ENCODE results near the gene NOL3.

Gene NOL3

DNA sequence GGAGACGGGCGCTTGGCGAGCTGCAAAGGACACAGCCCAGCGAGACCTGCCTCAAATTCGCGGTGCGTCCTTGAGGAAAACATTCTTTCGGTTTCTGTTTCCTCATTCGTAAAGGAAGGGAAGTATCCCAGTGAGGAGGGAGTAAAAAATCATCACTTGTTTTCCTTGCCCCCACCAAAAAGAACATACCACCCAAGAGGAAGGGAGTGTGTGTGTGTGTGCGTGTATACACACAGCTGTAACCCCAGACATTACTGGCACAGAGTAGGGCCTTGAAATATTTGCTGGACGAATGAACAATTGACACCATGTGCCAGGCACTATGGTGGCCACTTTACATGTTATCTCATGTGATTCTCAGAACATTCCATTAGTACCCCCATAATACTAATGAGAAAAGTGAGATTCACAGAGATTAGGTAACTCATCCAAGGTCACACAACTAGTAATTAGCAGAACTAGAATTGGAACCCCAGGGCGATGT, 15.4 kb downstream of the NOL3 start:
- H3K4me3 ChIP-seq (ENCODE audit: low read depth, low read length) = no peak overlapping the region
- TF ChIP-seq, protein P1, sequence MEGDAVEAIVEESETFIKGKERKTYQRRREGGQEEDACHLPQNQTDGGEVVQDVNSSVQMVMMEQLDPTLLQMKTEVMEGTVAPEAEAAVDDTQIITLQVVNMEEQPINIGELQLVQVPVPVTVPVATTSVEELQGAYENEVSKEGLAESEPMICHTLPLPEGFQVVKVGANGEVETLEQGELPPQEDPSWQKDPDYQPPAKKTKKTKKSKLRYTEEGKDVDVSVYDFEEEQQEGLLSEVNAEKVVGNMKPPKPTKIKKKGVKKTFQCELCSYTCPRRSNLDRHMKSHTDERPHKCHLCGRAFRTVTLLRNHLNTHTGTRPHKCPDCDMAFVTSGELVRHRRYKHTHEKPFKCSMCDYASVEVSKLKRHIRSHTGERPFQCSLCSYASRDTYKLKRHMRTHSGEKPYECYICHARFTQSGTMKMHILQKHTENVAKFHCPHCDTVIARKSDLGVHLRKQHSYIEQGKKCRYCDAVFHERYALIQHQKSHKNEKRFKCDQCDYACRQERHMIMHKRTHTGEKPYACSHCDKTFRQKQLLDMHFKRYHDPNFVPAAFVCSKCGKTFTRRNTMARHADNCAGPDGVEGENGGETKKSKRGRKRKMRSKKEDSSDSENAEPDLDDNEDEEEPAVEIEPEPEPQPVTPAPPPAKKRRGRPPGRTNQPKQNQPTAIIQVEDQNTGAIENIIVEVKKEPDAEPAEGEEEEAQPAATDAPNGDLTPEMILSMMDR (IDR thresholded peaks at IDR 0.05; ENCODE audit: borderline replicate concordance, insufficient read depth, low read depth, low read length) = no peak

DNA sequence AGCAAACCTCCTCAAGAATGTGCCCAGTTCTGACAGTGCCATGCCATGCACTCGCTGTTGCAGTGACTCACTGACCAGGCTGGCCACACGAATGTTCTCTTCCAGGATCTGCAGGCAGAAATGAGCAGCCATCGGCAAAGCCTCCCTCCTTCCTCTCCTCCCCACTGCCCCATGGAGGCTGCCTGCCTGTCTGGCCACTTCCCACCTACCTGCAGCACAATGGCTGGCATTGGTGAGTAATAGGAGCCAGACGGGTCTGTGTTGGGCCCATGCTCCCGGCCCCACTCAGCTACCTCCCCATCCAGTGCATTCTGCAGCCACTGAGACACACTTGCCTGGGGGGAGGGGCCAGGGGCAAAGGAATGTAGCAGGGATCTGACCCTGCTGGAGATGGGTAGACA, 16.2 kb downstream of the NOL3 start:
- H3K4me3 ChIP-seq (ENCODE audit: low read depth, low read length) = no peak overlapping the region
- TF ChIP-seq, protein P1 (IDR thresholded peaks at IDR 0.05; ENCODE audit: borderline replicate concordance, insufficient read depth, low read depth, low read length) = no peak

DNA sequence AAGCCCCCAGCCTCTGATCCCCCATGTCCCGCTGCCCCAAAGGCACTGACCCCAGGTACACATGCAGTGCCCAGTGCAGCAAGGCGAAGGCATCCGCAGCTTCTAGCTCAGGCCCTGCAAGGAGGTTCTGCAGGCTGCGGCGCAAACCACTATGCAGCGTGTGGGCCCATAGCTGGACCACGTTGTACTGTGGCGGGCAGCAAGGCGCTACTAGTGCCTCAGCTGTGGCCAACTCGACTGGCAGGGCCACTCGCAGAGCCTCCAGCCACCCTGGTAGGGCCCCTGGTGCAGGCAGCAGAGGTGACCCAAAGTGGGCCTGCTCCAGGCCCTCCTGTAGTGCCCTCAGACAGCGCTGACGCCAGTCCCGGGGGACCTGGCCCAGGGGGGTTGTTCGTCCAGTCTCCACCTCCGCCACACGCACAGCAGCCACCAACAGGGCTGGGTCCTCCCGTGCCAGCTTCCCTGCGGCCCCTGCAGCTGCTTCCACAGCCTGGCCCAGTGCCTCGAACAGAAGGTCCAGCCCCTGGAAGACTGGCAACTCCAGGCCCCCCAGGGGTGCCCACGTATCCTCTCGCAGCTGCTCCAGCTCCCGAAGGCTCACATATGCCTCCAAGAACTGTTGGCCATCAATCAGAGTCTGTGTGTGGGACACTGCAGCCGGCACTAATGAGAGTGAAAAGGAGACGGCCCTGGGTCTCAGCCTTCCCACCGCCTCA, 17.0 kb downstream of the NOL3 start:
- no peak overlapping the region for H3K4me3 ChIP-seq (ENCODE audit: low read depth, low read length)
- TF ChIP-seq, protein P1 (IDR thresholded peaks at IDR 0.05; ENCODE audit: borderline replicate concordance, insufficient read depth, low read depth, low read length) = no peak

DNA sequence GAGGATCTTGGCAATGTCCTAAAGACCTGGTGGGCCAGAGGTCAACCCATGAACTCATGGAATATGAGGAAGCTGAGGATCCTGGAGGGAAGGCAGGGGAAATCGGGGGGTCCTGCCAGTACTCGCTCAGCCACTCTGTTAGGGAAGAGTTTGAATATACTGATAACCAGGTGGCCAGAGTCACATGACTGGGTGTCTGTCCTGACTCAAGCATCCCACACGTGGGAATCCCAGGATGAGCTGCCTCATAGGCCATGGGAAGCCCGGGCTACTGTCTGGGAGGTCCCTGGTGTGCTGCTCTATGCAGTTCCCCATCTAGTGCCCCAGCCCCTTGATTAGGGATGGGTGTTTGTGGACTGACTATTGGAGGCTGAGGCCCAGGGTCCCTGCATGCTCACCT, 18.0 kb downstream of the NOL3 start:
- H3K4me3 ChIP-seq (ENCODE audit: low read depth, low read length) = no peak overlapping the region
- TF ChIP-seq, protein P1 (IDR thresholded peaks at IDR 0.05; ENCODE audit: borderline replicate concordance, insufficient read depth, low read depth, low read length) = no peak

DNA sequence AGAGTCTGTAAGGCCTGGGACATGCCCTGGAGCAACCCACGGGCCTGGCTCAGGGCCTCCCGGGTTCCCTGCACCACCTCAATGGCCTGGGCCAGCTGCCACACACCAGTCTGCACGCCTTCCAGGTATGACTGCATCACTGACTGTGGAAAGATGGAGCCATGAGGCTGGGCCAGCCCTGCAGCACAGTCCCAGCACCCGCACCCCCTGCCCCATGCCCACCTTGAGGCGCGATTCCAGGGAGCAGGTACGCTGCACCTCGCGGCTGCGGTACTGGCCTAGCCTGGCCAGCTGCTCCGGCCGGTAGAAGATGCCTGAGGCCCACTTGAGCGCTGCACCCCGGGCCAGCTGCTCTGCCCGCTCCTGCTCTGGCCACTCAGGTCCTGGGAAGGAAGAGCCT, 18.5 kb downstream of the NOL3 start:
- H3K4me3 ChIP-seq (ENCODE audit: low read depth, low read length) = no peak overlapping the region
- TF ChIP-seq, protein P1 (IDR thresholded peaks at IDR 0.05; ENCODE audit: borderline replicate concordance, insufficient read depth, low read depth, low read length) = no peak

DNA sequence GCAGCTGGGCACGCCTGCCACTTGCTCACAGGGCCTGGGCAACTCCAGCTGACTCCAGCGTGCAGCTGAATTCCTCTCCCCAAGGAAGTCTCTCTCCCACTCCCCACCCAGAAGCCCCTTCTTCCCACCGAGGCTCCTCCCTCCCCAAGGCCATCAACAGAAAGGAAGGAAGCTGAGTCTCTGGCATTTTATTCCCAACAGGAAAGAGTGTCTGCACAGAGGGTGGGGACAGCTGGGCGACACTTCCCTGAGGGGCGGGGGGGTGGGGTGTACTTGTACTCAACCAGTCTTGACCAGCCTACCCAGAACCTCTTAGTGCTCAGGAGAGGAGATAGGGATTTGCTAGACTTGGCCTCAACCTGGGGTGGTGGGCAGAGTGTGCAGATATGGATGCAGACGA, 19.7 kb downstream of the NOL3 start, which contains the start of gene EXOC3L1:
TSS of gene EXOC3L1 (minus strand) at position 96 of the 400 bp plus-strand sequence. CDS start 460 bp downstream, outside the sequence.
- no peak within 1 kb of the TSS for H3K4me3 ChIP-seq (ENCODE audit: low read depth, low read length)
- TF ChIP-seq, protein P1 (IDR thresholded peaks at IDR 0.05; ENCODE audit: borderline replicate concordance, insufficient read depth, low read depth, low read length) = no peak
